Psoas muscle (tissue), 8 donors: ENCODE results near the gene DND1. TPM values are rescaled to one million over a fixed set of nuclear protein-coding genes. Genes with fewer than 3 reads are reported as not detected.

ENCODE experiments used
- ATAC-seq, 4 donors: fragments of 200-7000 bp; cut with Tn5 transposase; one replicate each; pipeline ENCODE4 v1.9.1; 2020; ENCODE audit warnings: moderate library complexity in 3 of 4, mild to moderate bottlenecking in 2 of 4
- DNase-seq, 2 donors: peaks; one replicate each; pipeline ENCODE4 v3.0.0-alpha.2; 2020
- H3K27ac ChIP-seq: fragments of 200-600 bp; one replicate; pipeline ENCODE4 v1.8.0; 2022
- H3K27me3 ChIP-seq, 3 donors: fragments of 200-600 bp in 1 of 3; one replicate each; pipeline versions ENCODE4 v1.6.1 to v1.8.0; 2013 to 2022; ENCODE audit warnings: low read length in 2 of 3, mild to moderate bottlenecking in 2 of 3, moderate library complexity in 1 of 3; ENCODE audit not compliant: insufficient read depth in 3 of 3
- H3K36me3 ChIP-seq, 2 donors: fragments of 200-600 bp in 1 of 2; one replicate each; pipeline versions ENCODE4 v1.6.1 to v1.8.0; 2013 to 2022; ENCODE audit warnings: low read depth in 1 of 2, mild to moderate bottlenecking in 1 of 2, moderate library complexity in 1 of 2; ENCODE audit not compliant: insufficient read depth in 1 of 2
- H3K4me1 ChIP-seq: fragments of 200-600 bp; one replicate; pipeline ENCODE4 v1.8.0; 2022
- H3K4me3 ChIP-seq: fragments of 200-600 bp; one replicate; pipeline ENCODE4 v1.8.0; 2022; ENCODE audit warnings: mild to moderate bottlenecking
- H3K9me3 ChIP-seq: fragments of 200-600 bp; one replicate; pipeline ENCODE4 v1.8.0; 2022
- CTCF ChIP-seq: fragments of 200-600 bp; IDR thresholded peaks from one replicate; pipeline ENCODE4 v1.8.0; 2022; ENCODE audit warnings: antibody characterized with exemption
- WGBS, 3 donors: extraction: QIAGEN DNeasy Blood & Tissue Kit; methylation state at CpG; one replicate each; pipeline versions ENCODE4 v1.1.6 to v1.1.7; 2013; 5-methylcytosine and 5-hydroxymethylcytosine counted together
- intact Hi-C, 2 donors: fragments of 100-400 bp; cut with DNase I; formaldehyde crosslinking; loops; one replicate each; pipeline versions ENCODE4 v1.11.0 to v1.14.2; 2022
- polyA plus RNA-seq, 3 donors: library from polyadenylated mRNA; stranded (reverse); fragments of 200-250 nt; gene quantifications; one replicate each; pipeline ENCODE4 v1.2.3, GENCODE V29; 2013
- total RNA-seq, 4 donors: library from RNA; stranded (reverse); fragmentation: NEBNext Ultra II Directional in 2 of 4; extraction: Animal tissue kit (Norgen Biotek cat#: 25700) in 2 of 4; gene quantifications; one replicate each; pipeline versions ENCODE4 v1.2.1 to v1.2.4, GENCODE V29; 2021 to 2023
- donor health status: healthy with polysubstance abuse.
- donor health status: DM: no; HTN: no; CAD: no; lungs with moderate emphysema.
- donor health status: Bipolar disorder and iron deficiency.
- donor health status: healthy.
- donor health status: DM: yes; HTN: yes; CAD: no.
- donor health status: DM: no; HTN: no; CAD: no.
- donor health status: DM: no; HTN: no; CAD: no.
- donor health status: DM: yes; HTN: yes; CAD: no.

DND1 gene
- total and polyA plus RNA-seq, 7 donors, result 0.30 to 1.5 (median 0.62) TPM

- WGBS, 3 donors, result 61 to 80% (median 65%) methylated on average over 3 of the region's 3 CpGs
- ATAC-seq (no peak), DNase-seq (no peak)
- no peak for TF ChIP-seq CTCF
- Histone ChIP-seq H3K4me3 (no peak overlapping the region), H3K9me3 (no peaks in the 10 kb centered on the region), H3K4me1 (peaks cover 5% of the 10 kb centered on the region), H3K27ac (no peak overlapping the region), H3K36me3 (no peaks in the 10 kb centered on the region), H3K27me3 (no peaks in the 10 kb centered on the region)
- intact Hi-C loops, result loop anchor here in 1 of 2 donors (5.0 to 10.0 kb wide), 2 partner anchors 37 to 229 kb away; partner anchors contain the start of gene ANKHD1
These were observed 39.3 kb downstream of the DND1 start for GRCh38 chr5:140634103-140634502.

GRCh38 chr5:140633501-140633900 is 39.9 kb downstream of the DND1 start:
- Histone ChIP-seq H3K4me1 (peaks cover 5% of the 10 kb centered on the region), H3K9me3 (no peaks in the 10 kb centered on the region), H3K27ac (no peak overlapping the region), H3K36me3 (no peaks in the 10 kb centered on the region), H3K4me3 (peak overlapping the region; percentile 75), H3K27me3 (no peaks in the 10 kb centered on the region)
- DNase-seq (no peak), ATAC-seq (no peak)
- WGBS, 3 donors, result 91 to 97% (median 95%) methylated on average over 2 of the region's 2 CpGs
- intact Hi-C loops, result loop anchor here in 1 of 2 donors (5.0 to 10.0 kb wide), 2 partner anchors 36 to 229 kb away; partner anchors contain the start of gene ANKHD1
- TF ChIP-seq CTCF, result no peak

- Histone ChIP-seq H3K27me3 (no peaks in the 10 kb centered on the region), H3K4me3 (peak within 1 kb of the TSS; percentile 75), H3K36me3 (no peaks in the 10 kb centered on the region), H3K27ac (peak within 1 kb of the TSS; percentile 76), H3K4me1 (peaks cover 5% of the 10 kb centered on the region), H3K9me3 (no peaks in the 10 kb centered on the region)
- no peak for TF ChIP-seq CTCF
- WGBS, 3 donors, result 3 to 11% (median 5%) methylated on average over 16 of the region's 16 CpGs
- ATAC-seq (peak; percentile 45 to 63 (median 52)), DNase-seq (peak; percentile 66 to 72)
- intact Hi-C loops, result loop anchor here in 1 of 2 donors (5.0 to 10.0 kb wide), 2 partner anchors 36 to 228 kb away; partner anchors contain the start of gene ANKHD1
These were observed 40.3 kb downstream of the DND1 start, which contains the start of gene CD14 for GRCh38 chr5:140633021-140633471. TSS of gene CD14 (minus strand) at chr5:140633175. CDS start at chr5:140633071, 104 bp downstream.

- Histone ChIP-seq H3K4me1 (peaks cover 5% of the 10 kb centered on the region), H3K36me3 (no peaks in the 10 kb centered on the region), H3K27me3 (no peaks in the 10 kb centered on the region), H3K9me3 (no peaks in the 10 kb centered on the region), H3K27ac (peak overlapping the region; percentile 76), H3K4me3 (peak overlapping the region; percentile 75)
- intact Hi-C loops, result loop anchor here in 1 of 2 donors (5.0 to 10.0 kb wide), 2 partner anchors 35 to 228 kb away; partner anchors contain the start of gene ANKHD1
- TF ChIP-seq CTCF, result no peak
- DNase-seq, result peak; percentile 68 to 80
- 0 to 1% (median 0%) methylated on average over 51 of the region's 51 CpGs for WGBS, 3 donors
- ATAC-seq, result peak; percentile 68 to 82 (median 78)
These were observed 40.9 kb downstream of the DND1 start for GRCh38 chr5:140632366-140633020.
